OCI-LY7 (cell line): ENCODE results near the gene ZNF423. TPM values are rescaled to one million over a fixed set of nuclear protein-coding genes. Genes with fewer than 3 reads are reported as not detected.

Experiments
- BruUV-seq: library from RNA; stranded (reverse); fragments of 400-500 nt; replicated peaks from 2 replicates; lab custom pipeline; 2021; lab: Mats Ljungman, UMichigan
- CTCF ChIA-PET: fragments of 300-600 bp; sonication (Branson Sonifier 250); formaldehyde crosslinking; loops from one replicate; lab custom pipeline; 2022; ENCODE audit warnings: antibody characterized with exemption; ENCODE audit not compliant: unreplicated experiment; lab: Charles Lee
- POLR2A ChIA-PET: fragments of 300-600 bp; sonication (Branson Sonifier 250); formaldehyde crosslinking; loops from one replicate; lab custom pipeline; 2022; ENCODE audit warnings: antibody characterized with exemption; lab: Charles Lee
- DNase-seq: peaks from one replicate; pipeline ENCODE4 v3.0.0-alpha.2; 2015; ENCODE audit warnings: low spot score
- H2AFZ ChIP-seq: fragments of 200-600 bp; sonication (generic), shearing (Covaris generic); 2 replicates; pipeline ENCODE4 v1.6.1; 2014; ENCODE audit warnings: mild to moderate bottlenecking, antibody characterized with exemption, low read length, moderate library complexity
- H3K27ac ChIP-seq: fragments of 200-600 bp; sonication (generic); 2 replicates; pipeline ENCODE4 v1.5.1; 2014; ENCODE audit warnings: mixed run types, low read depth, mild to moderate bottlenecking, moderate library complexity, low read length, inconsistent platforms; ENCODE audit not compliant: poor library complexity, severe bottlenecking
- H3K36me3 ChIP-seq: fragments of 200-600 bp; sonication (generic); 2 replicates; pipeline ENCODE4 v1.6.1; 2014; ENCODE audit warnings: mild to moderate bottlenecking, antibody characterized with exemption, low read length, moderate library complexity, mixed read lengths; ENCODE audit not compliant: insufficient read depth
- H3K4me1 ChIP-seq: fragments of 200-600 bp; sonication (generic); 2 replicates; pipeline ENCODE4 v1.5.1; 2014; ENCODE audit warnings: mild to moderate bottlenecking, low read length; ENCODE audit not compliant: insufficient read depth, poor library complexity, severe bottlenecking
- H3K4me2 ChIP-seq: fragments of 200-600 bp; sonication (generic); 2 replicates; pipeline ENCODE4 v1.6.1; 2014; ENCODE audit warnings: mild to moderate bottlenecking, low read length
- H3K4me3 ChIP-seq: fragments of 200-600 bp; sonication (generic); 2 replicates; pipeline ENCODE4 v1.5.1; 2014; ENCODE audit warnings: mild to moderate bottlenecking, low read depth, low read length; ENCODE audit not compliant: poor library complexity, severe bottlenecking
- H3K79me2 ChIP-seq: fragments of 200-600 bp; sonication (generic); 2 replicates; pipeline ENCODE4 v1.6.1; 2016; ENCODE audit warnings: low read depth, mild to moderate bottlenecking, low read length, moderate library complexity, mixed read lengths; ENCODE audit not compliant: insufficient read depth
- H3K9me2 ChIP-seq: fragments of 200-600 bp; sonication (generic); 2 replicates; pipeline ENCODE4 v1.6.1; 2016; ENCODE audit warnings: mild to moderate bottlenecking, low read length, mixed read lengths; ENCODE audit not compliant: insufficient read depth
- H3K9me3 ChIP-seq: fragments of 200-600 bp; sonication (generic); 2 replicates; pipeline ENCODE4 v1.6.1; 2014; ENCODE audit warnings: mild to moderate bottlenecking, mixed run types, low read length, mixed read lengths
- H4K20me1 ChIP-seq: fragments of 200-600 bp; sonication (generic); 2 replicates; pipeline ENCODE4 v1.6.1; 2014; ENCODE audit warnings: mild to moderate bottlenecking, antibody characterized with exemption, low read length, moderate library complexity, mixed read lengths; ENCODE audit not compliant: insufficient read depth
- CTCF ChIP-seq: fragments of 200-600 bp; sonication (generic); conservative IDR thresholded peaks from 2 replicates; pipeline ENCODE4 v1.5.1; 2014; ENCODE audit warnings: mild to moderate bottlenecking, antibody characterized with exemption, low read length, moderate library complexity, mixed read lengths
- EZH2phosphoT487 ChIP-seq: fragments of 200-600 bp; sonication (generic); IDR thresholded peaks from 2 replicates; pipeline ENCODE4 v1.6.1; 2018; ENCODE audit warnings: low read depth, borderline replicate concordance, mild to moderate bottlenecking, mixed run types, antibody characterized with exemption, low read length, moderate library complexity, mixed read lengths
- intact Hi-C: fragments of 100-400 bp; cut with micrococcal nuclease; formaldehyde crosslinking; loops from one replicate; pipeline ENCODE4 v1.10.0; 2022; ENCODE audit not compliant: unreplicated experiment
- total RNA-seq, 2 experiments: library from RNA; depleted of rRNA in 1 of 2; stranded (reverse); fragments of >200 nt in 1 of 2; shearing (Covaris generic) in 1 of 2; gene quantifications; 2 replicates each; pipeline ENCODE4 v1.2.3, GENCODE V29; 2014 to 2022

The ZNF423 gene
- total RNA-seq, 2 experiments from 2014 or later, result 0.09 to 0.13 TPM

GRCh38 chr16:49640581-49640980 lies 215.3 kb downstream of the ZNF423 start:
- Histone ChIP-seq H3K9me2 (no peaks in the 10 kb centered on the region), H3K79me2 (no peaks in the 10 kb centered on the region), H3K4me2 (no peak overlapping the region), H3K4me1 (no peaks in the 10 kb centered on the region), H3K36me3 (no peaks in the 10 kb centered on the region), H3K27ac (no peak overlapping the region), H4K20me1 (no peaks in the 10 kb centered on the region), H3K4me3 (no peak overlapping the region), H2AFZ (no peak overlapping the region), H3K9me3 (no peaks in the 10 kb centered on the region)
- no peak for DNase-seq
- no TSS peak for BruUV-seq
- ChIA-PET POLR2A (no interaction called here), CTCF (no interaction called here)
- intact Hi-C loops, result no loop called here
- no peak for TF ChIP-seq CTCF
- TF ChIP-seq EZH2phosphoT487, result no peak

- no peaks in the 10 kb centered on the region for H3K36me3 ChIP-seq
- H3K4me2 ChIP-seq, result no peak overlapping the region
- no peaks in the 10 kb centered on the region for H3K9me2 ChIP-seq
- POLR2A ChIA-PET, result no interaction called here
- H2AFZ ChIP-seq, result no peak overlapping the region
- H3K4me3 ChIP-seq, result no peak overlapping the region
- H4K20me1 ChIP-seq, result no peaks in the 10 kb centered on the region
- CTCF ChIA-PET, result no interaction called here
- H3K79me2 ChIP-seq, result no peaks in the 10 kb centered on the region
- BruUV-seq, result no TSS peak
- no peaks in the 10 kb centered on the region for H3K9me3 ChIP-seq
- intact Hi-C loops, result no loop called here
- TF ChIP-seq CTCF, result no peak
- no peak for TF ChIP-seq EZH2phosphoT487
- no peaks in the 10 kb centered on the region for H3K4me1 ChIP-seq
- H3K27ac ChIP-seq, result no peak overlapping the region
- no peak for DNase-seq
Measured at GRCh38 chr16:49639739-49640431, 216.0 kb downstream of the ZNF423 start.
